ENCODE results near the gene OR5AP2. TPM values are rescaled to one million over a fixed set of nuclear protein-coding genes. Genes with fewer than 3 reads are reported as not detected.

OR5AP2 gene
- total RNA-seq = not detected in 2 replicates

GRCh38 chr11:56642339-56642738 lies at the start of gene OR5AP2:
Gene OR5AP2 (minus strand): TSS chr11:56642439. CDS start chr11:56642439, 0 bp downstream.

DNA sequence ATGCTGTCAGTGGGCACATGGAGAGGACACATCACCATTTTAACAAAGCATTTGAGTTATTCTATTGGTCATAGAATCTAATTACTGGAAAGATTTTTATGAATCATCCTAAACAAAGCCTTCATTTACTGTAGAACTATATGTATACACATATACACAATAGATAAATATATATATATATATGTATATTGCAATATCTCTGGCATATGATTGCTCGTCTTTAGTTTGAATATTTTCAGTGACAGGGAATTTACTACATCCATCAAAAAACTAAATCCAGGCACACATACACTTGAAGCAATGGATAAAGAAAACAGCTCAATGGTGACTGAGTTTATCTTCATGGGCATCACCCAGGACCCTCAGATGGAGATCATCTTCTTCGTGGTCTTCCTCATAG lies 21.1 kb upstream of the OR5AP2 start, which contains the start of gene OR5AR1:
OR5AR1 (plus strand) TSS at position 301 of the 400 bp plus-strand sequence; CDS start at position 301, 0 bp downstream.

Other genes starting within 250 kb of the OR5AP2 start
- not detected in 2 replicates for gene OR5AL1, start 229.7 kb downstream of the OR5AP2 start, total RNA-seq
- gene OR5M3, start 169.1 kb downstream of the OR5AP2 start, total RNA-seq = not detected in 2 replicates
- not detected in 2 replicates for gene OR5M8, start 151.1 kb downstream of the OR5AP2 start, total RNA-seq
- gene OR5M11, start 99.2 kb downstream of the OR5AP2 start, total RNA-seq = not detected in 2 replicates
- not detected in 2 replicates for gene OR5M10, start 64.7 kb downstream of the OR5AP2 start, total RNA-seq
- gene OR5M1, start 27.6 kb downstream of the OR5AP2 start, total RNA-seq = not detected in 2 replicates
- gene OR5AR1, start 21.2 kb upstream of the OR5AP2 start, total RNA-seq = not detected in 2 replicates
- not detected in 2 replicates for gene OR9G1, start 56.7 kb upstream of the OR5AP2 start, total RNA-seq
- not detected in 2 replicates for gene OR9G4, start 106.3 kb upstream of the OR5AP2 start, total RNA-seq